Hematopoietic multipotent progenitor cell (in vitro differentiated cells): ENCODE measurements around the gene ZMIZ1. TPM values are rescaled to one million over a fixed set of nuclear protein-coding genes. Genes with fewer than 3 reads are reported as not detected.

Source experiments
- DNase-seq, 3 donors: peaks; one replicate each; pipeline ENCODE4 v3.0.0-alpha.2; 2011 to 2015; ENCODE audit warnings: low read depth in 2 of 3, low spot score in 2 of 3
- total RNA-seq: library from RNA; depleted of rRNA; stranded (reverse); fragments of >200 nt; gene quantifications from one replicate; pipeline ENCODE4 v1.2.3, GENCODE V29; 2012

ZMIZ1 gene
- total RNA-seq, 1 donor = 114 TPM

GRCh38 chr10:79077488-79078173 lies 8.9 kb downstream of the ZMIZ1 start:
- no peak for DNase-seq

DNA sequence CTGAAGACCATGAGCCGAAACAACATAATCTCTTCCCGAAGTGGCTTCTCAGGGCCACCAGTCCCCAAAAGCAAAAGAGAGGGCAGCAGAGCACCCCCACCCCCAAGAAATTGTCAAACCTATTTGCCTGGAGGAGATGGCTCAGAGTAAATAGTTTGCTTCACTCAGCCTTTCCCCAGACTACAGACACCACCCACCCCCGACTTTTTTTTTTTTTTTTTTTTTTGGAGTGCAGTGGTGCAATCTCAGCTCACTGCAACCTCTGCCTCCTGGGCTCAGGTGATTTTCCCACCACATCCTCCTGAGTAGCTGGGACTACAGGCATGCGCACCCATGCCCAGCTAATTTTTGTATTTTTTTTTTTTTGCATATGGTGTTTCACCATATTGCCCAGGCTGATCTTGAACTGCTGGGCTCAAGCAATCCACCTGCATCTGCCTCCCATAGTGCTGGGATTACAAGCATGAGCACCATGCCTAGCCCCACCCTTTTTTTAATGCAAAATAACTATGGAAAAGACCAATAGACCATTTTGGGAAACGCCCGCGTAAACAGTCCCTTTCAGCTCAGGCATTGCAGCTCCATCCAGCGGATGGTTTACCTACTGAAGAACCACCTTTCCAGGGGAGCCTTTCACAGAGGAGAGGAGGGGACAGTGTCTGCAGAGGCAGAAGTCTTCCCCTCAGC lies 9.7 kb downstream of the ZMIZ1 start:
- DNase-seq = no peak

DNA sequence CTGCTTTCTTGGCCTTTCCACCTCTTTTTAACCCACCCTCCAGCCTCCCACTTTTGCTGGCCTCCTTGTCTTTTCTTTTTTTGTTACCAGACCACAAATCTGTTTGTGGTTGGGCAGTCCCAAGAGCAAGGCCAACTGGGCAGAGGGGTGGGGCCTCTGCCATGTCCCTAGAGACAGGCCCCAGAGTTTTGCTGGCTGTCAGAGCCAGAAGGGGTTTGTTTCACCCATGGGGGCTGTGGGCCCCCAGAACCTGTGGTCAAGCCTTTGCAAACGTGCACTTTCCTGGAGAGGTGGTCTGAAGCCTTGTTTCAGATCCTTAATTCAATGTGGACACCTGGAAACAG lies 10.3 kb downstream of the ZMIZ1 start:
- no peak for DNase-seq

DNA sequence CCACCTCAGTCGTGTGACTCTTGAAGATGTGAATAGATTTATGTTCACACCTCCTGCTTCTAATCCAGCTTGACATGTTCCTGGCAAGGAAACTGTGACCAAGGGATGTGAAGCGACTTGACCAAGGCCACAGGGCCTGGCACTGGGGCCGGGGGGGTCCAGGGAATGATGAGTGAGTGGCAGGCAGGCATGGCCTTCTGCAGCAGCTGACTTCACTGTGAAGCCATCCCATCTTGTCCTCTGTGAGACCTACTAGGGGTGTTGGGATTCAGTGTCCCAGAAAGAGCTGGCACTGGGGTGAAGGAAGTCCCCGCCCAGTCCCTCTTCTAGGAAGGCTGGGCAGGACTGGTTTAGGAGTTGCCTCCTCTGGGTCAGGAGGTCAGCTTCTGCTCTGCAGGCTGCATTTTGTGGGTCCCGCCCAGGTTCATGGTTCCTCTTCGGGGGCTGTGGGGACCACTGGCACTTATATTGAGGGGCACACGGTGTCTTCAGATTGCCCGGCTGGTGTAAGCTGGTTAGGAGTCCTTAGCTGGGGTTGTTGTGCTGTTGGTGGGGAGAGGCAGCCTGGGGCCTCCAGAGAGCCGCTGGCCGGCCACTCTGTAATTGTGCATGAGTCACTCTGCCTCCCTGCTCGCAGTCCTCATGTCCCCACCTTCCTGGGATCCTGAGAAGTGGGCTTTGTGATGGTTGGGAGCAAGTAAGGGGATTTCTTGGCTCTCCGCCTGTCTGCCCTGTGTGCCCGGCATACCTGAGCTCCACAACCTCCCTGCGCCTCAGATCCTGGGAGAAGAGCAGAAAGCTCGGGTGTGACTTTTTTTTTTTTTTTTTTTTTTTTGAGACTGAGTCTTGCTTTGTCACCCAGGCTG lies 11.0 kb downstream of the ZMIZ1 start:
- DNase-seq = no peak

GRCh38 chr10:79081353-79082034 lies 12.7 kb downstream of the ZMIZ1 start:
- no peak for DNase-seq

GRCh38 chr10:79082035-79082373 lies 13.2 kb downstream of the ZMIZ1 start:
- DNase-seq = no peak

DNA sequence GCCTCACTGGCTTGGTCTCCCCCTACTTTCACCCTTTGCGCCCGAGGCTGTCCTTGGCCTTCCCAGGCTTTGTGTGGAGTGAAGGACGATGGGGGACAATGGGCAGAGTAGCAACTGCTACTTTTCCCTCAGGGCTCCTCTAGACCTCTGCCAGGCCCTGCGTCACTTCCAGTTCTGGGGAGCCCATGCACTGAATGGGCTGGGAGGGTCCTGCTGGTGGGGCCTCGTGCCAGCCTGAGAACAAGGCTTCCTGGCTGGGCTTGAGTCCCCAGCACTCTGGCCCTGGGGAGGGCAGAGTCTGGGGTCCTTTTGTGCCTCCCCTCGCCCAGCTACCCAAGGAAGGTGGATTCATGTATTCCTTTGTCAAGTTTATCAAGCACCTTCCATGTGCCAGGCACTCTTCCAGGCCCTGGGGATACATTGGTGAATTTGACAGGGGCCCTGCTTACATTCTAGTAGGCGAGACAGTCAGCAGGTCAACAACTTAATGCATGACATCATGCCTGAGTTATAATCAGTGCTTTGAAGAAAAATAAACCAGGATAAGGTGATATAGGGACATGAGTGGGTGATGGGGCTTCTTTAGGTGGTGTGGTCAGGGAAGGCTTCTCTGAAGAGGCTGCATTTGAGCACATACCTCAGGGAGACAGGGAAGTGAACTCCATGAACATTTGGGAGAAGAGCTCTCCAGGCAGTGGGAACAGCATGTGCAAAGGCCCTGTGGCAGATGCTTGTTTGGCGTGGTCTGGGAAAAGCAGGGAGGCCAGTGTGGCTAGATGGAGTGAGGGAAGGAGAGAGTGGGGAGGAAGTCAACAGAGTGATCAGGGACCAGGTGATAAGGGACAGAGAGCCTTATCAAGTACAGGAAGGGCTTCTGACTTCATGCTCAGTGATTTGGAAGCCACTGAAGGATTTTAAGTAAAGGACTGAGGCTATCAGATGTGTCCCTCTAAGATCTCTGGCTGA lies 14.1 kb downstream of the ZMIZ1 start:
- DNase-seq = no peak

DNA sequence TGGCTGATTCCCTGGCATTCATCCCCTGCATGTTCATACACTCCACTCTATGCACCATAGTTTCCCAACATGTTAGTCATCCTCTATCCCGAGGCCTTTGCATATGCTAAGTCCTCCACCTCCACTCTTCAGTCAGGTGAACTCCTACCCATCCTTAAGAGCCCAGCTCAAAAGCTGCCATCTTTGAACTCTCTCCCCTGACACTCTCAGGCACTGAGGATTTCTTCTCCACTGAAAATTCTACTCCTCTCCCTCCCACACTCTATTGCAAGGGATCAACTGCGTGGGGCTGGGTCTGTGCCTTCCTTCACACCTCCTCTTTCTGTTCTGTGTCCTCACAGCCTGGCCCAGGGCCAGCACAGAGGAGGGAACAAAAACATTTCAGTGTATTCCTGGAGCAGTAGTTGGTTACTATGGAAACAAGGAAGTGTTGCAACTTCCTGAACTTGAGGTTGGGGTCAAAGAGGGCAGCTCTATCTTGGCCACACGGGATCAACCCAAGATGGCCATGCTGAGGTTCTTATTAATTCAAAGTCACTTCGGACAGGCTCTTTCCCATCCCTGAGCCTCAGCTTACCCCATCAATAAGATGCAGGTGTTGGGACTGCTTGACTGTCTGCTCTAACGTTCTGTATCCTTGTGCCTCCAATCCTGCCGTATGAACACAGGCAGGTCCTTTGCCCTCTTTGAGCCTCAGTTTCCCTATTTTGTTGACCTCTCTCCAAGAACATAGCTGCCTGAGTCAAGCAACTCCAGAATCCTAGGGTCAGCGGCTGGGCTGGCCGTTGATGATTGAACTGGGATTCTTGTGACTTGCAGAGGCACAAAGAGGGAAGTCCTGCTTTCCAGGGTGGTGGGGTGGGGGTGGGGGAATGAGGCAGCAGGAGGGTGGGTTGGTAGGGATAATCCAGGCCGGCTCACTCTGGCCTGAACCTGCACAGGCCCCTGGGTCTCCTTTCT lies 15.5 kb downstream of the ZMIZ1 start:
- DNase-seq = peak in 2 of 3 donors; percentile 94 to 97

DNA sequence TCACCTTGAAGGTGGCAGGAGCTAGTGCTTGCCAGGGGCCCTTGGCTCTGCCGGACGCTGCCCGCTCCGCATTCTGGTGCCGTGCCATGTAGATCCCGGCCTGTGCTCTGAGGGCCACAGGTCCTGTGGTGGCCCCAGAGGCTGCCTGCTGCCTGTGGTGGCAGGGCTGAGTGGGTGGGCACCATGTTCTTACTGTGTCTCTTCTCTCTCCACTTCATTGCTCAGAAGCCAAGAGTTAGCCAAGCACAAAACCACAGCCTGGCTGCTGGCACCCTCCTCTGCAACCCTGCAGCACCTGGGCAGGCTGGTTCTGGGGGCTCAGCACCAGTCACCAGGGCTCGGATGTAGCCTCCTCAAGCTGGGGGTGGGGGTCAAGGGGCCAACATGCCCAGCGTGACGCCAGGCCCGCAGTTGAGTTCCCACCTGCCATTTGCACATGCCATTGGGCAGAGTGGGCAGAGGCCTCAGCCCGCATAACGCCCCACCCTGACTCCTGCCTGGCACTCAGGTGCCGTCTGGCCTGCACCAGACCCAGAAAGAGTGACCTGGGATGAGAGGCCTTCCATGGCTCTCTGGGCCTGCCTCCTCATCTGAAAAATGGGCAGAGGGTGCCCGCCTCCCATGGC lies 16.3 kb downstream of the ZMIZ1 start:
- no peak for DNase-seq

DNA sequence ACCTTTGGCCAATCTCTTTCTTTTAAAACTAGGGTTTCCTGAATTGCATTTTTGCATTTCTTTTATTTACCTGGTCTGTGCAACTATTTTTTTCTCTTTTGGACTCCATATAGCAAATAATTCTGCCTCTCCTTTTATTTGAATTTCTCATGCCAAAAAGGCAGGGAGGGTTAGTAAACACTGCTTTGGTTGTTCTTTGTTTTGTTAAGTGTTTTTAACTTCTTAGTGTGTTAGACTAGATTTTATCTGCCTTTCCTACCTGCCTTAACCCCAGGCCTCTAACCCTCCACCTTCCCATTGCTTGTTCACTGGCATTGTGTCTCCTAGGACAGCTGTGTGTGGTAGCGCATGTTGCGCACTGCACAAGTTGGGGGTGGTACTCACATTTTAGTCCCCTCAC lies 18.1 kb downstream of the ZMIZ1 start:
- DNase-seq = no peak

- DNase-seq = no peak
Measured at GRCh38 chr10:79087721-79088120, 19.0 kb downstream of the ZMIZ1 start.

GRCh38 chr10:79088176-79088575 lies 19.4 kb downstream of the ZMIZ1 start:
- no peak for DNase-seq

DNA sequence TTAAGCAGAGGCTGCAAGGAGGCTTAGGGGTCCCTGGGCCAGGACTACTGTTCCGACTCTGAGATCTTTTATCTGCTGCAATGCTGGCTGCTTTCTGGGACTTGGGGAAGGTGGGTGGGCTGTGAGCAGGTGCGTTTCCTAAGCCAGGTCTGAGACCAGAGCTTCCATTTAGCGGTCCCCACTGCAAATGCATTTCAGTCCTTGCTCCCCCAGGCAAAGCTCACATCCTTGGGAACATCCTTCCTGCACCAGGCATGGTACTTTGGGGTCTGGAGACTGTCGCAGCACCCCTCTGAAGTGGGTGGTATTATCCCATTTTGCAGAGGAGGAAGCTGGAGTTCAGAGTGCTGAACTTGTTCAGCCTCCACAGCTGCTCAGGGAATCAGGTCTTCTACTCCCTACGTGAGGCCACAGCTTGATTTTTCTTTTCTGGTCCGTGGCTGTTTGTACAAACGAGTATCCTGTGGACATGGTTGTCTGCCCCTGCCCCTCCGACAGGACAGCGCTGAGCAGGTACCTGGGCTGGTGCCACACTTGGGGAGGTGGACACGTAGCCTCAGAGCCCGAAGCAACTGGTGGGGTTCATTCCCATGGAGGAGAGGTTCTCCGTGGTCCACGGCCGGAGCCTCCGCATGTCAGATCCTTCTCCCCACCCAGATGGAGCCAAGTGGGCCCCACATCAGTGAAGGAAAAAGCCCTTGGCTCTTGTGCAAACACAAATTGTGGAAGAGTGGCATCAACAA lies 20.0 kb downstream of the ZMIZ1 start:
- no peak for DNase-seq

DNA sequence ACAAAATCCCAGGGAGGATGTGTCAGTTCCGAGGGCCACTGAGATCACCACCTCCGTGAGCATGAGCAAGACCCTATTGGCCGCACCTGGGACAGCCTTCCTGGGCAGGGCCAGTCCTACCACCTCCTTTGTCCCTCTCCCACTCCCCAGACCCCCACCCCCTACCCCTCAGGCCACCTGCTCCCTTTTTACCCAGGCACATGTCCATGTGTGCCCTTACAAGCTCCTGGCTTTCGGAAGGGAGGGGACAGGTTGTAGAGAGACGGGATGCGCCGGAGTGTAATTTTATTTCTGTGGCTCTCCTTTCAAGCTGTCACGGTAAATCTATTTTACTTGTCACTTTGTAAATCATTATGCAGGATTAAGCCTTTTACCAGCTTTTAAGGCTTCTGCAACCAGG lies 20.9 kb downstream of the ZMIZ1 start:
- DNase-seq = no peak

DNA sequence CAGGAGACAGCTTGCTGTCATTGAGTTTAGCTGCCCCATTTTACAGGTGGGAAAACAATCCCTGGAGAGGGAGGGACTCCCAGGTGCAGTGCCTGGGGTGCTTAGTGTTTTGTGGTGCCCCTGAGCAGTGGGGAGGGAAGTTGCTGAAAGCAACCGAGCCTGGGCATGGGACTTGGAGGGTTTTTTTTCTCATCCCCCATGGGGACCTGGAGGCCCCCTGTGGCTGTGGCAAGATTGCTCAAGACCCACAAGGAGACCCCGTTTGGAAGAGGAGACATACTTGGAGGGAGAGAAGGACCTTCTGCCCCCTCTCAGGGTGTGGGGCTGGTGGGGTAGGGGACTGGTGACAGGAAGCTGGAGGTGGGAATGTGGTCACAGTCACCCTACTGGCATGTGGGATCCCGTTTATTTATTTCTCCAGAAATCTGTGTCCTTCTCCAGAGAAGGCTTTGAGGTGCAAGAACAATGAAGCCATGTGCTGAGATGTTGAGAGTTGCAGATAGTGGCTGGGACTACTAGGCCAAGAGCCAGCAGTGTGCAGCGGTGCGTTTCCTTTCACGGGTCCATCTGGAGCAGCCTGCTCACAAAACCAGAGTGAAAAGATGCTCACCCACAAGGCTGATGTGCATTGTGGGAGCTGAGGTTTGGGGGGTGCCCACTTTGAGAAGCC lies 21.5 kb downstream of the ZMIZ1 start:
- DNase-seq = no peak

GRCh38 chr10:79092292-79092896 lies 23.6 kb downstream of the ZMIZ1 start:
- DNase-seq = no peak
